ENCODE data around the gene FAM193B. TPM values are rescaled to one million over a fixed set of nuclear protein-coding genes. Genes with fewer than 3 reads are reported as not detected.

The FAM193B gene
- total and polyA plus RNA-seq, 2 of the 13 experiments (the other 11 are each of a cell fraction or from before 2014, with no cell fraction given): 21.2 to 40.9 TPM

GRCh38 chr5:177590406-177590805 lies 36.0 kb upstream of the FAM193B start:
- ATAC-seq (no peak), FAIRE-seq (no peak), DNase-seq (ENCODE audit: low spot score) (no peak)
- in situ Hi-C loops (cut with HindIII; ENCODE audit: extremely low pct_ligation_motif_present, low pct_unique_long_range_greater_than_20kb): no loop called here
- Histone ChIP-seq H3K9ac (ENCODE audit: insufficient read depth, low read depth, low read length) (no peak overlapping the region), H3K79me2 (ENCODE audit: insufficient read depth, low read length) (peaks cover 20% of the 10 kb centered on the region), H3K9me3 (ENCODE audit: low read length) (no peaks in the 10 kb centered on the region), H3K27ac (ENCODE audit: extremely low read length, insufficient read depth, low read length) (no peak overlapping the region), H3K4me2 (ENCODE audit: low read depth, low read length) (no peak overlapping the region), H3K4me3 (replicated peaks in 1 of 3; ENCODE audit: insufficient read depth in 1 of 3, low read depth in 2 of 3, low read length in 3 of 3) (no peak overlapping the region), H3K4me1 (ENCODE audit: insufficient read depth, low read length) (peaks cover 41% of the 10 kb centered on the region), H3K27me3 (ENCODE audit: control insufficient read depth in 1 of 2, insufficient read depth in 2 of 2, low read length in 2 of 2) (peaks cover 0 to 5% of the 10 kb centered on the region in 2 experiments; a peak in 3 of 5 replicates), H4K20me1 (ENCODE audit: insufficient read depth, low read length) (no peaks in the 10 kb centered on the region), H2AFZ (ENCODE audit: low read length) (no peak overlapping the region), H3K36me3 (replicated peaks in 1 of 2; ENCODE audit: control insufficient read depth in 1 of 2, insufficient read depth in 2 of 2, low read length in 2 of 2) (peaks cover 16 to 21% of the 10 kb centered on the region in 2 experiments)
- no peak for TF ChIP-seq ZNF326 (CRISPR knock-in tag; IDR thresholded peaks at IDR 0.05; ENCODE audit: borderline replicate concordance)
- TF ChIP-seq ZNF782 (CRISPR knock-in tag; IDR thresholded peaks at IDR 0.05; ENCODE audit: borderline replicate concordance): no peak
- TF ChIP-seq ZNF572 (CRISPR knock-in tag; IDR thresholded peaks at IDR 0.05): no peak
- no peak for TF ChIP-seq ZNF850 (CRISPR knock-in tag; conservative IDR thresholded peaks at IDR 0.05)
- TF ChIP-seq JUNB (CRISPR knock-in tag; IDR thresholded peaks at IDR 0.05; ENCODE audit: borderline replicate concordance): no peak
- TF ChIP-seq, protein P1, sequence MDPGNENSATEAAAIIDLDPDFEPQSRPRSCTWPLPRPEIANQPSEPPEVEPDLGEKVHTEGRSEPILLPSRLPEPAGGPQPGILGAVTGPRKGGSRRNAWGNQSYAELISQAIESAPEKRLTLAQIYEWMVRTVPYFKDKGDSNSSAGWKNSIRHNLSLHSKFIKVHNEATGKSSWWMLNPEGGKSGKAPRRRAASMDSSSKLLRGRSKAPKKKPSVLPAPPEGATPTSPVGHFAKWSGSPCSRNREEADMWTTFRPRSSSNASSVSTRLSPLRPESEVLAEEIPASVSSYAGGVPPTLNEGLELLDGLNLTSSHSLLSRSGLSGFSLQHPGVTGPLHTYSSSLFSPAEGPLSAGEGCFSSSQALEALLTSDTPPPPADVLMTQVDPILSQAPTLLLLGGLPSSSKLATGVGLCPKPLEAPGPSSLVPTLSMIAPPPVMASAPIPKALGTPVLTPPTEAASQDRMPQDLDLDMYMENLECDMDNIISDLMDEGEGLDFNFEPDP (CRISPR knock-in tag; conservative IDR thresholded peaks at IDR 0.05): no peak
- no peak for TF ChIP-seq BRCA1 (CRISPR knock-in tag; IDR thresholded peaks at IDR 0.05)
- TF ChIP-seq PBX3 (CRISPR knock-in tag; IDR thresholded peaks at IDR 0.05; ENCODE audit: borderline replicate concordance): no peak
- no peak for TF ChIP-seq SMC3 (IDR thresholded peaks at IDR 0.05; ENCODE audit: low read length)
- TF ChIP-seq SAFB2 (CRISPR knock-in tag; IDR thresholded peaks at IDR 0.05; ENCODE audit: borderline replicate concordance, low read depth): no peak
- no peak for TF ChIP-seq ZFYVE20 (CRISPR knock-in tag; IDR thresholded peaks at IDR 0.05; ENCODE audit: borderline replicate concordance, low read depth)
- TF ChIP-seq TRIM24 (CRISPR knock-in tag; IDR thresholded peaks at IDR 0.05): no peak
- no peak for TF ChIP-seq ZNF83 (CRISPR knock-in tag; IDR thresholded peaks at IDR 0.05; ENCODE audit: borderline replicate concordance)
- 55% methylated on average over 1 of the region's 1 CpG for WGBS (ENCODE audit: low lambda C conversion rate)
- CTCF ChIA-PET (ENCODE audit: low intra/inter-chr PET ratio, low total read pairs): no interaction called here
- POLR2A ChIA-PET: no interaction called here
- BruUV-seq (replicated peaks): no TSS peak
- intact Hi-C loops (cut with micrococcal nuclease; ENCODE audit: unreplicated experiment): loop anchor here (5.0 kb wide), 1 partner anchor 43 kb away; no protein-coding TSS in a partner anchor
